Measurements from ENCODE around the gene CCT7. TPM values are rescaled to one million over a fixed set of nuclear protein-coding genes. Genes with fewer than 3 reads are reported as not detected.

Gene CCT7
- total RNA-seq, 1 experiment from 2014 or later = 538 TPM

DNA sequence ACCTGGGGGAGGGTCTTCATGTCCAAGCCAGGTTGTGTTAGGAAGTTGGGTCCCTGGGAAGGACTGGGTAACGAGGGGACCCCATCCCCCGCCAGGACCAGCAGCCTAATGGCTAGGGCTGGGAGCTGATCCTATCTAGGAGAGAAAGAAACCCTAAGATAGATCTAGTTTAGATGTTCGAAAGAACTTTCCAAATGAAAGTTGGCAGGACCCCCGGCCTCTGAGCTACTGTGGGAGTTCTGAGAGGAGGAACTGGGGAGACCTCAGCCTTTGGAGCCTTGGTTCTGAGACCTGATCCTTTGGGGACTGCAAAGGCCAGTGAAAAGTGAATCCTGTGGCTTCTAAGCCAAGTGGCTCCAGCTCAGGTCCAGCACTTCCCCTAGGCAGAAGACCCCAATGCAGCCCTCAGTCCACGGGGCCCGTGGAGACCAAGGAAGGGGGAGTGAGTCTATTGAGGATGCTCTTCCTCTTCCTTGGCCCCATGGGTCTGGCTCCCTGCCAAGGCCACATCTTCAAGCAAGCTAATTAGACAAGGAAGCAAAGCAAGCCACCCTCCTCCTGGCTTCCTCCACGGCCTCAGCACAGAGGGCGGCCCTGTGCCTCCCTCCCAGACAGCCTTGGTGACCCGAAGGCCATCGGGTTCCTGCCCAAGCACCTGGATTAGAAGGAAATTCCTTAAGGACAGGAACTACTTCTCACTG lies 23.5 kb downstream of the CCT7 start:
- BruUV-seq (replicated peaks) = no TSS peak
- no peak overlapping the region for H3K4me2 ChIP-seq (ENCODE audit: low read length)
- CTCF ChIA-PET = interaction anchor here (0.5 kb wide), 1 partner anchor 35 kb away, joined by 11 read pairs; no protein-coding TSS in a partner anchor
- no peaks in the 10 kb centered on the region for H3F3A ChIP-seq (ENCODE audit: low read length, unreplicated experiment)
- no peak overlapping the region for H3K4me3 ChIP-seq (ENCODE audit: low read length)
- H3K79me2 ChIP-seq (ENCODE audit: low read length) = no peaks in the 10 kb centered on the region
- H3K4me1 ChIP-seq (ENCODE audit: insufficient read depth, low read length) = no peaks in the 10 kb centered on the region
- H3K27ac ChIP-seq (ENCODE audit: low read length) = no peak overlapping the region
- no peaks in the 10 kb centered on the region for H3K9me2 ChIP-seq (replicated peaks; ENCODE audit: low read length)
- no peaks in the 10 kb centered on the region for H3K27me3 ChIP-seq (ENCODE audit: low read length)
- H3K36me3 ChIP-seq (ENCODE audit: low read depth, low read length) = peaks cover 10% of the 10 kb centered on the region
- no peak for ATAC-seq
- H3K9me3 ChIP-seq (ENCODE audit: low read length) = no peaks in the 10 kb centered on the region
- POLR2A ChIA-PET (ENCODE audit: unreplicated experiment) = interaction anchor here (0.6 kb wide), 1 partner anchor 17 kb away, joined by 3 read pairs; no protein-coding TSS in a partner anchor
- H4K20me1 ChIP-seq (ENCODE audit: low read length) = no peaks in the 10 kb centered on the region
- no peak overlapping the region for H2AFZ ChIP-seq (ENCODE audit: low read length)
- intact Hi-C loops (cut with micrococcal nuclease) = no loop called here
- H3K9ac ChIP-seq (ENCODE audit: low read length) = no peak overlapping the region
- no peak for DNase-seq
- TF ChIP-seq, protein P1, sequence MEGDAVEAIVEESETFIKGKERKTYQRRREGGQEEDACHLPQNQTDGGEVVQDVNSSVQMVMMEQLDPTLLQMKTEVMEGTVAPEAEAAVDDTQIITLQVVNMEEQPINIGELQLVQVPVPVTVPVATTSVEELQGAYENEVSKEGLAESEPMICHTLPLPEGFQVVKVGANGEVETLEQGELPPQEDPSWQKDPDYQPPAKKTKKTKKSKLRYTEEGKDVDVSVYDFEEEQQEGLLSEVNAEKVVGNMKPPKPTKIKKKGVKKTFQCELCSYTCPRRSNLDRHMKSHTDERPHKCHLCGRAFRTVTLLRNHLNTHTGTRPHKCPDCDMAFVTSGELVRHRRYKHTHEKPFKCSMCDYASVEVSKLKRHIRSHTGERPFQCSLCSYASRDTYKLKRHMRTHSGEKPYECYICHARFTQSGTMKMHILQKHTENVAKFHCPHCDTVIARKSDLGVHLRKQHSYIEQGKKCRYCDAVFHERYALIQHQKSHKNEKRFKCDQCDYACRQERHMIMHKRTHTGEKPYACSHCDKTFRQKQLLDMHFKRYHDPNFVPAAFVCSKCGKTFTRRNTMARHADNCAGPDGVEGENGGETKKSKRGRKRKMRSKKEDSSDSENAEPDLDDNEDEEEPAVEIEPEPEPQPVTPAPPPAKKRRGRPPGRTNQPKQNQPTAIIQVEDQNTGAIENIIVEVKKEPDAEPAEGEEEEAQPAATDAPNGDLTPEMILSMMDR (conservative IDR thresholded peaks at IDR 0.05; ENCODE audit: low read depth, low read length) = no peak
- TF ChIP-seq EZH2phosphoT487 (IDR thresholded peaks at IDR 0.05; ENCODE audit: borderline replicate concordance, low read length) = no peak
- TF ChIP-seq EZH2 (IDR thresholded peaks at IDR 0.05; ENCODE audit: low read length, unreplicated experiment) = no peak

DNA sequence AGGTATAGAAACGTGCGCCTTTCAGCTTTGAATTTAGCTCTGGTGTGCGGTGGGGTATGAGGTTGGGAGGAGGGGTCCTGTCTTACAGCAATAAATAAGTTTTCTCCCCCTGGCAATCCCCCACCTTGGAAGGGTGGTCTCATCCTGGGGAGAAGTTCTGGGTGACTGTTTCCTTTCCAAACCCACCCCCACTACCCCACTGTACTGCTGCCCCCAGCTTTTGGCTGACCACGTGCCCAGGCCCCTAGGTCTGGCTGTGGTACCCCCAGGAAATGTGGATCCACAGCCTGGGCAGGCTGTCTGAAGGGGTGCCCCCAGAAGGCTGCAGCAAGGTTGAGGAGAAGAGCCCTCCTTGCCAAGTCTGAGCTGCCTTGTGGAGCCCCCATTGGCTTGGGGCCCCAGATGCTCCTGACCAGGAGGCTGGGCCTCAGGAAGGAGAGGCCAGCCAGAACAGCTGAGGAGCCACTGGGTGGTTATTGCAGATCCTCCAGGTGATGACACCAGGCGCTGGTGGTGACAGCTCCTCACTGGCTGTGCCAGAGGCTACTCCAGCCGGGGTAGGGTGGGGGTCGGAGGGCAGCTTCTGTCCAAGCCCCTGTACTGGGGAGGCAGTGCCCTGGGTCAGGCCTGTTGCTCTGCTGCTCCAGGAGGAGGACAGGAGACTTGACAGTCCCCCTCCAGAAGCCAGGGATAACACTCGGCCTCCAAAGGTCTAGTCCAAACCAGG lies 24.2 kb downstream of the CCT7 start:
- H3F3A ChIP-seq (ENCODE audit: low read length, unreplicated experiment) = no peaks in the 10 kb centered on the region

DNA sequence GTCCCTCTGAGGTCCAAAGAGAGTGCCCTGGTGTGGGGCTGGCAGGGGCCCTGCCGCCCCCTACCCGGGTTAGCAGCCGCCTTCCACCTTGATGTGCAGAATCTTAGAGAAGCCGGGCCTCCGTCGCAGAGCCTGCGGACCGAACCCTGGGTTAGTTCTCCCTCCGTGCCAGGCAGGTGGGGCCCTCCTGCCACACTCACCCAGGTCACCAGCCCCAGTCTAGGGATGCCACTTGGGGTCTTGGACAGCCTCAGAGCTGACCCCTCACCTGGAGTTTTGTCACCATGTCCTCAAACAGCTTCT lies 24.8 kb downstream of the CCT7 start:
- CTCF ChIA-PET = no interaction called here
- DNase-seq (no peak), ATAC-seq (no peak)
- Histone ChIP-seq H3K4me1 (ENCODE audit: insufficient read depth, low read length) (no peaks in the 10 kb centered on the region), H3K4me3 (ENCODE audit: low read length) (no peak overlapping the region), H4K20me1 (ENCODE audit: low read length) (no peaks in the 10 kb centered on the region), H3K79me2 (ENCODE audit: low read length) (no peaks in the 10 kb centered on the region), H3K36me3 (ENCODE audit: low read depth, low read length) (no peaks in the 10 kb centered on the region), H3K4me2 (ENCODE audit: low read length) (no peak overlapping the region), H3K9ac (ENCODE audit: low read length) (no peak overlapping the region), H3K27me3 (ENCODE audit: low read length) (no peaks in the 10 kb centered on the region), H3K9me2 (replicated peaks; ENCODE audit: low read length) (no peaks in the 10 kb centered on the region), H3F3A (ENCODE audit: low read length, unreplicated experiment) (no peaks in the 10 kb centered on the region), H2AFZ (ENCODE audit: low read length) (no peak overlapping the region), H3K9me3 (ENCODE audit: low read length) (no peaks in the 10 kb centered on the region), H3K27ac (ENCODE audit: low read length) (no peak overlapping the region)
- POLR2A ChIA-PET (ENCODE audit: unreplicated experiment) = no interaction called here
- intact Hi-C loops (cut with micrococcal nuclease) = no loop called here
- BruUV-seq (replicated peaks) = no TSS peak
- no peak for TF ChIP-seq EZH2phosphoT487 (IDR thresholded peaks at IDR 0.05; ENCODE audit: borderline replicate concordance, low read length)
- no peak for TF ChIP-seq EZH2 (IDR thresholded peaks at IDR 0.05; ENCODE audit: low read length, unreplicated experiment)
- TF ChIP-seq, protein P1 (conservative IDR thresholded peaks at IDR 0.05; ENCODE audit: low read depth, low read length) = no peak

More for the DNA sequence above, 24.2 kb downstream of the CCT7 start:
- no peak overlapping the region for H3K4me3 ChIP-seq (ENCODE audit: low read length)
- POLR2A ChIA-PET (ENCODE audit: unreplicated experiment) = no interaction called here
- BruUV-seq (replicated peaks) = no TSS peak
- H3K27ac ChIP-seq (ENCODE audit: low read length) = no peak overlapping the region
- no peaks in the 10 kb centered on the region for H3K9me2 ChIP-seq (replicated peaks; ENCODE audit: low read length)
- H3K9ac ChIP-seq (ENCODE audit: low read length) = no peak overlapping the region
- H3K79me2 ChIP-seq (ENCODE audit: low read length) = no peaks in the 10 kb centered on the region
- TF ChIP-seq EZH2phosphoT487 (IDR thresholded peaks at IDR 0.05; ENCODE audit: borderline replicate concordance, low read length) = no peak
- ATAC-seq = no peak
- no peaks in the 10 kb centered on the region for H3K4me1 ChIP-seq (ENCODE audit: insufficient read depth, low read length)
- CTCF ChIA-PET = no interaction called here
- no peaks in the 10 kb centered on the region for H3K27me3 ChIP-seq (ENCODE audit: low read length)
- DNase-seq = no peak
- H3K4me2 ChIP-seq (ENCODE audit: low read length) = no peak overlapping the region
- H3K9me3 ChIP-seq (ENCODE audit: low read length) = no peaks in the 10 kb centered on the region
- H3K36me3 ChIP-seq (ENCODE audit: low read depth, low read length) = peaks cover 2% of the 10 kb centered on the region
- intact Hi-C loops (cut with micrococcal nuclease) = no loop called here
- H4K20me1 ChIP-seq (ENCODE audit: low read length) = no peaks in the 10 kb centered on the region
- H2AFZ ChIP-seq (ENCODE audit: low read length) = no peak overlapping the region

All from PC-3 (cell line).